Astrocyte (in vitro differentiated cells and primary cell): ENCODE results near the gene GRIN3B. TPM values are rescaled to one million over a fixed set of nuclear protein-coding genes. Genes with fewer than 3 reads are reported as not detected.

Experiments used
- DNase-seq: peaks from one replicate; pipeline ENCODE4 v3.0.0-alpha.2; 2010; ENCODE audit warnings: low read depth
- FAIRE-seq: peaks from 2 replicates; lab custom pipeline; 2011; peaks lifted over from hg19 to GRCh38; lab: Jason Lieb, UNC
- H2AFZ ChIP-seq: 2 replicates; pipeline ENCODE4 v1.6.0; 2012; ENCODE audit warnings: low read depth, low read length, inconsistent platforms
- H3K27ac ChIP-seq: 2 replicates; pipeline ENCODE4 v1.5.1; 2011; ENCODE audit warnings: low read depth, low read length, inconsistent platforms
- H3K27me3 ChIP-seq: 2 replicates; pipeline ENCODE4 v1.6.0; 2011; ENCODE audit warnings: low read length, inconsistent platforms; ENCODE audit not compliant: insufficient read depth
- H3K36me3 ChIP-seq: 2 replicates; pipeline ENCODE4 v1.5.1; 2011; ENCODE audit warnings: low read length, inconsistent platforms; ENCODE audit not compliant: insufficient read depth
- H3K4me1 ChIP-seq: 2 replicates; pipeline ENCODE4 v1.5.1; 2011; ENCODE audit warnings: low read length, inconsistent platforms; ENCODE audit not compliant: insufficient read depth
- H3K4me2 ChIP-seq: 2 replicates; pipeline ENCODE4 v1.6.0; 2012; ENCODE audit warnings: low read length, inconsistent platforms
- H3K4me3 ChIP-seq: 2 replicates; pipeline ENCODE4 v1.5.1; 2011; ENCODE audit warnings: low read depth, mild to moderate bottlenecking, low read length, inconsistent platforms; ENCODE audit not compliant: insufficient read depth
- H3K79me2 ChIP-seq: 2 replicates; pipeline ENCODE4 v1.6.0; 2012; ENCODE audit warnings: mild to moderate bottlenecking, low read length, inconsistent platforms; ENCODE audit not compliant: insufficient read depth
- H3K9ac ChIP-seq: 2 replicates; pipeline ENCODE4 v1.6.0; 2012; ENCODE audit warnings: mild to moderate bottlenecking, low read length, inconsistent platforms
- H3K9me3 ChIP-seq: 2 replicates; pipeline ENCODE4 v1.5.1; 2012; ENCODE audit warnings: low read depth, mild to moderate bottlenecking, low read length, inconsistent platforms; ENCODE audit not compliant: insufficient read depth
- H4K20me1 ChIP-seq: 2 replicates; pipeline ENCODE4 v1.6.0; 2012; ENCODE audit warnings: low read length, inconsistent platforms; ENCODE audit not compliant: insufficient read depth
- H3K27ac Mint-ChIP-seq: one replicate; pipeline ENCODE4 v1.8.0; 2021; ENCODE audit warnings: mild to moderate bottlenecking, mixed read lengths; ENCODE audit not compliant: unreplicated experiment
- H3K27me3 Mint-ChIP-seq: one replicate; pipeline ENCODE4 v1.8.0; 2021; ENCODE audit warnings: low read depth, mixed read lengths; ENCODE audit not compliant: unreplicated experiment
- H3K36me3 Mint-ChIP-seq: one replicate; pipeline ENCODE4 v1.8.0; 2021; ENCODE audit warnings: low read depth, mixed read lengths; ENCODE audit not compliant: unreplicated experiment
- H3K4me1 Mint-ChIP-seq: one replicate; pipeline ENCODE4 v1.8.0; 2021; ENCODE audit warnings: low read depth, mixed read lengths; ENCODE audit not compliant: unreplicated experiment
- H3K4me3 Mint-ChIP-seq: one replicate; pipeline ENCODE4 v1.8.0; 2021; ENCODE audit warnings: mild to moderate bottlenecking, moderate library complexity, mixed read lengths; ENCODE audit not compliant: unreplicated experiment
- H3K9me3 Mint-ChIP-seq: one replicate; pipeline ENCODE4 v1.8.0; 2021; ENCODE audit warnings: mild to moderate bottlenecking, mixed read lengths; ENCODE audit not compliant: unreplicated experiment
- EZH2 ChIP-seq: IDR thresholded peaks from 2 replicates; pipeline ENCODE4 v1.6.1; 2012; ENCODE audit warnings: mild to moderate bottlenecking, low read length, inconsistent platforms; ENCODE audit not compliant: insufficient read depth
- total RNA-seq: library from RNA; stranded (reverse); gene quantifications from 2 replicates; pipeline ENCODE4 v1.2.1, GENCODE V29; 2021
- TF ChIP-seq, protein P1 (sequence below): IDR thresholded peaks from 2 replicates; pipeline ENCODE4 v1.5.1; 2011; ENCODE audit warnings: low read depth, mild to moderate bottlenecking, inconsistent platforms, low read length, moderate library complexity; ENCODE audit not compliant: insufficient read depth

The GRIN3B gene
- total RNA-seq, 1 donor from 2014 or later: 2.7 TPM

DNA sequence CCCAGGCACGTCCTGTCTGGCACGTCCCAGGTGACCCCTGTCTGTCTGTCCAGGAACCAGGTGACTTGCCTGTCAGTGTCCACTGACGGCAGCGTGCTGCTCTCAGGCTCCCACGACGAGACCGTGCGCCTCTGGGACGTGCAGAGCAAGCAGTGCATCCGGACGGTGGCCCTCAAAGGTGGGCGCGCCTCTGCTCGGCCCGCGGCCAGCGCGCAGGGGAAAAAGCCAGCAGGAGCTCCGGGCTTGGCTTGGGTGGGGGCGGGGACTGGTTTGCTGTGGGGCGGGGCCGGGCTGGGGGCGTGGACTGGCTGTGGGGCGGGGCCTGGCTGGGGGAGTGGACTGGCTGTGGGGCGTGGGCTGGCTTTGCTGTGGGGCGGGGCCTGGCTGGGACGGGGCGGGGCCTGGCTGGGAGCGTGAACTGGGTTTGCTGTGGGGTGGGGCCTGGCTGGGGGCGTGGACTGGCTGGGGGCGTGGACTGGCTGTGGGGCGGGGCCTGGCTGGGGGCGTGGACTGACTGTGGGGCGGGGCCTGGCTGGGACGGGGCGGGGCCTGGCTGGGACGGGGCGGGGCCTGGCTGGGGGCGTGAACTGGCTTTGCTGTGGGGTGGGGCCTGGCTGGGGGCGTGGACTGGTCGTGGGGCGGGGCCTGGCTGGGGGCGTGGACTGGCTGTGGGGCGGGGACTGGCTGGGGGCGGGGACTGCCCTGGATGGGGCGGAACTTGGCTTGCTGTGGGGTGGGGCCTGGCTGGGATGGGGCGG, 8.9 kb upstream of the GRIN3B start:
- H3K36me3 Mint-ChIP-seq: peaks cover 3% of the 10 kb centered on the region
- Histone ChIP-seq H3K36me3 (no peaks in the 10 kb centered on the region), H3K27me3 (peaks cover 3% of the 10 kb centered on the region), H3K9ac (no peak overlapping the region), H4K20me1 (peaks cover 28% of the 10 kb centered on the region), H3K4me3 (no peak overlapping the region), H3K9me3 (no peaks in the 10 kb centered on the region), H2AFZ (no peak overlapping the region), H3K27ac (no peak overlapping the region), H3K4me2 (no peak overlapping the region), H3K79me2 (no peaks in the 10 kb centered on the region), H3K4me1 (peaks cover 13% of the 10 kb centered on the region)
- FAIRE-seq (no peak), DNase-seq (no peak)
- no peaks in the 10 kb centered on the region for H3K9me3 Mint-ChIP-seq
- H3K27me3 Mint-ChIP-seq: no peaks in the 10 kb centered on the region
- TF ChIP-seq, protein P1, sequence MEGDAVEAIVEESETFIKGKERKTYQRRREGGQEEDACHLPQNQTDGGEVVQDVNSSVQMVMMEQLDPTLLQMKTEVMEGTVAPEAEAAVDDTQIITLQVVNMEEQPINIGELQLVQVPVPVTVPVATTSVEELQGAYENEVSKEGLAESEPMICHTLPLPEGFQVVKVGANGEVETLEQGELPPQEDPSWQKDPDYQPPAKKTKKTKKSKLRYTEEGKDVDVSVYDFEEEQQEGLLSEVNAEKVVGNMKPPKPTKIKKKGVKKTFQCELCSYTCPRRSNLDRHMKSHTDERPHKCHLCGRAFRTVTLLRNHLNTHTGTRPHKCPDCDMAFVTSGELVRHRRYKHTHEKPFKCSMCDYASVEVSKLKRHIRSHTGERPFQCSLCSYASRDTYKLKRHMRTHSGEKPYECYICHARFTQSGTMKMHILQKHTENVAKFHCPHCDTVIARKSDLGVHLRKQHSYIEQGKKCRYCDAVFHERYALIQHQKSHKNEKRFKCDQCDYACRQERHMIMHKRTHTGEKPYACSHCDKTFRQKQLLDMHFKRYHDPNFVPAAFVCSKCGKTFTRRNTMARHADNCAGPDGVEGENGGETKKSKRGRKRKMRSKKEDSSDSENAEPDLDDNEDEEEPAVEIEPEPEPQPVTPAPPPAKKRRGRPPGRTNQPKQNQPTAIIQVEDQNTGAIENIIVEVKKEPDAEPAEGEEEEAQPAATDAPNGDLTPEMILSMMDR: no peak
- no peak for TF ChIP-seq EZH2
- no peak overlapping the region for H3K27ac Mint-ChIP-seq
- no peaks in the 10 kb centered on the region for H3K4me1 Mint-ChIP-seq
- no peak overlapping the region for H3K4me3 Mint-ChIP-seq

DNA sequence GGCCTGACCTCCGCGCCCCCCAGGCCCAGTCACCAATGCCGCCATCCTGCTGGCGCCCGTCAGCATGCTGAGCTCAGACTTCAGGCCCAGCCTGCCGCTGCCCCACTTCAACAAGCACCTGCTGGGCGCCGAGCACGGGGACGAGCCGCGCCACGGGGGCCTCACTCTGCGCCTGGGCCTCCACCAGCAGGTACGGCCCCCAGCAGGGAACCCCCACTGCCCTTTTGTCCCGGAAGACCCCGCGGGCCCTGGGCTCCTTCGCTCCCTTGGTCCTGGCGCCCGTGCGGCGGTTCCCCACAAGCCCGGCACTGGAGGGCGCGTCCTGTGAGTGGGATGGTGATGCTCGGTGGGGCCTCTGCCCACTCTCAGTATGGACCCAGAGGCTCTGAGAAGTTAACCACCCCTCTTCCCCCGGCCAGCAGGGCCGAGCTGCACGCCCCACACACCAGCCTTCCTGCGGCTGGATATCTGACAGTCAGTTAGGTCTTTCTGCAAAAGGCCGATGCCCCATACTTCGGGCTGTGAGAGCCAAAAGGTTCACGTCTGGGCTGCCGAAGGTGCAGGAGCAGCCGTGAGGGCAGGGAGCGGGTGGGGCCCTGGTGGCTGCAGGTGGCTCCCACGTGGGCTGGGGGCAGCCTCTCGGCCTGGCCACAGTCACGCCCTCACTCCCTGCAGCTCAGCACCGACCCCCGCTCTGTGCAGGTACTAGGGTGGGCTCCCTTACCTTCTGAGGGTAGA, 8.1 kb upstream of the GRIN3B start:
- FAIRE-seq (no peak), DNase-seq (no peak)
- peaks cover 5% of the 10 kb centered on the region for H3K27me3 ChIP-seq
- H3K4me1 Mint-ChIP-seq: no peaks in the 10 kb centered on the region
- no peak overlapping the region for H3K27ac ChIP-seq
- H2AFZ ChIP-seq: no peak overlapping the region
- H4K20me1 ChIP-seq: peaks cover 28% of the 10 kb centered on the region
- H3K9me3 ChIP-seq: no peaks in the 10 kb centered on the region
- no peak overlapping the region for H3K4me3 Mint-ChIP-seq
- H3K9me3 Mint-ChIP-seq: no peaks in the 10 kb centered on the region
- H3K36me3 Mint-ChIP-seq: peaks cover 5% of the 10 kb centered on the region
- peaks cover 16% of the 10 kb centered on the region for H3K4me1 ChIP-seq
- no peak overlapping the region for H3K4me2 ChIP-seq
- H3K27me3 Mint-ChIP-seq: no peaks in the 10 kb centered on the region
- no peaks in the 10 kb centered on the region for H3K79me2 ChIP-seq
- no peaks in the 10 kb centered on the region for H3K36me3 ChIP-seq
- no peak for TF ChIP-seq EZH2
- TF ChIP-seq, protein P1: no peak
- H3K9ac ChIP-seq: no peak overlapping the region
- no peak overlapping the region for H3K27ac Mint-ChIP-seq
- H3K4me3 ChIP-seq: no peak overlapping the region

DNA sequence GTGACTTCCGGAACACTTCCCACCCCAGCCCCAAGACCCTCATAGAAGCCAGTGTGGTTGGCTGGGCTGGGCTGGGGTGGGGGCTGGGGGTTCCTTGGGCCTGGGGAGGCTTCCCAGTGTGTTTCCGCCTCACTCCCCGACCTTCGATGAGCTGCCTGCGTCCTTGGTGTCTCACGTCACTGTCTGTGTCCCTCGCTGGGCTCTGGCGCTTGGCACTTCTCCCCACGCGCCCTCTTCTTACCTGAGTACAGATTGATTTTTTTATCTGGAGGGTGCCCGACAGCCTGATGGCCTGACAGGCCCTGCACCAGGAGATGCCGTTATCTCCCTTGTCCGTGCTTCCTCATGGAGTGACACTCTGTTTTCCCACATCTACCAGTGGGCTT, 7.6 kb upstream of the GRIN3B start:
- Histone ChIP-seq H3K4me3 (no peak overlapping the region), H3K79me2 (no peaks in the 10 kb centered on the region), H2AFZ (no peak overlapping the region), H3K27ac (no peak overlapping the region), H4K20me1 (peaks cover 28% of the 10 kb centered on the region), H3K36me3 (no peaks in the 10 kb centered on the region), H3K4me1 (peaks cover 13% of the 10 kb centered on the region), H3K9me3 (no peaks in the 10 kb centered on the region), H3K9ac (no peak overlapping the region), H3K4me2 (no peak overlapping the region), H3K27me3 (peaks cover 8% of the 10 kb centered on the region)
- Mint-ChIP-seq H3K4me1 (no peaks in the 10 kb centered on the region), H3K4me3 (no peak overlapping the region), H3K9me3 (no peaks in the 10 kb centered on the region), H3K27me3 (peaks cover 1% of the 10 kb centered on the region), H3K27ac (no peak overlapping the region), H3K36me3 (peaks cover 5% of the 10 kb centered on the region)
- no peak for TF ChIP-seq EZH2
- TF ChIP-seq, protein P1: no peak
- DNase-seq (no peak), FAIRE-seq (no peak)
